ENCODE data around the gene IL12RB2.
A peak's percentile ranks its signal among the peaks of the same experiment; 100 is the strongest.

Gene IL12RB2

GRCh38 chr1:67335411-67335810, 27.7 kb downstream of the IL12RB2 start:
- H3K79me1 ChIP-seq (ENCODE audit: low read length), result no peaks in the 10 kb centered on the region

DNA sequence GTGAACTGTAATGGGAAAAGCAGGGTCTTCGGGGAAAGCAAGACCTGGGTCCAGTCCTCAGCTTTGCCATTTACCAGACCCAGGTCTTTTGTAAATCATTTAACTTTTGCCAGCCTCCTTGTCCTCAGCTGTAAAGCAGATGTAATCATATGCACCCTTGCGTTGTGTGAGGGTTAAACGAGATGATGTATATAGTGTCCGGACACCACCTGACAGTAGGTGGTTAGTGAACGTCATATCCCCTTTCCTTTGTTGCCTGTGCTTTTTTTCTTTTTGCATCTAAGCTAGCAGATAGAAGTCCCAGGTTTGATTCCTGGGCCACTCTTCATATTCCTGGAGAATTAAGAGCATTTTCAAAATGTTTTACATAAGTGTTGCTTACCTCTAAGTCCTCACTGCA, 28.5 kb downstream of the IL12RB2 start:
- Histone ChIP-seq H3K79me2 (ENCODE audit: control insufficient read depth, insufficient read depth, low read length, poor library complexity) (no peaks in the 10 kb centered on the region), H4K91ac (ENCODE audit: low read depth, low read length) (no peak overlapping the region), H3K18ac (ENCODE audit: low read length) (no peak overlapping the region), H3K23ac (ENCODE audit: low read length) (no peak overlapping the region), H4K8ac (ENCODE audit: low read depth, low read length) (no peak overlapping the region), H3K9me3 (ENCODE audit: insufficient read depth, low read depth, low read length) (peaks cover 2% of the 10 kb centered on the region), H4K12ac (ENCODE audit: low read depth, low read length) (no peak overlapping the region), H3K27me3 (ENCODE audit: insufficient read depth, low read length) (no peaks in the 10 kb centered on the region), H3K36me3 (ENCODE audit: control insufficient read depth in 1 of 2, insufficient read depth in 2 of 2, low read length in 2 of 2) (no peaks in the 10 kb centered on the region), H2BK120ac (ENCODE audit: insufficient read depth, low read length, poor library complexity) (no peak overlapping the region), H2BK12ac (ENCODE audit: low read length) (no peak overlapping the region), H3K4me2 (ENCODE audit: low read length) (no peak overlapping the region), H3K4me1 (ENCODE audit: control insufficient read depth in 1 of 2, insufficient read depth in 2 of 2, low read length in 2 of 2) (no peaks in the 10 kb centered on the region), H2AK5ac (ENCODE audit: low read length) (no peak overlapping the region), H3K9ac (ENCODE audit: low read length) (no peak overlapping the region), H3K4me3 (ENCODE audit: low read depth, low read length) (no peak overlapping the region), H3K27ac (ENCODE audit: low read depth, low read length) (no peak overlapping the region), H2AFZ (ENCODE audit: insufficient read depth, low read length, poor library complexity) (no peak overlapping the region), H2BK5ac (ENCODE audit: low read depth, low read length, poor library complexity) (no peak overlapping the region), H3K79me1 (ENCODE audit: low read length) (no peaks in the 10 kb centered on the region), H3K14ac (ENCODE audit: low read length) (no peak overlapping the region), H3K4ac (ENCODE audit: low read depth, low read length) (no peak overlapping the region)
- WGBS (ENCODE audit: extremely low coverage, insufficient coverage, insufficient read length), result no CpG with 5 or more reads among the region's 5 CpGs
- no peak for DNase-seq

More at GRCh38 chr1:67335411-67335810, 27.7 kb downstream of the IL12RB2 start:
- Histone ChIP-seq H4K91ac (ENCODE audit: low read depth, low read length) (no peak overlapping the region), H3K9me3 (ENCODE audit: insufficient read depth, low read depth, low read length) (peaks cover 2% of the 10 kb centered on the region), H2BK12ac (ENCODE audit: low read length) (no peak overlapping the region), H3K4ac (ENCODE audit: low read depth, low read length) (no peak overlapping the region), H2AFZ (ENCODE audit: insufficient read depth, low read length, poor library complexity) (no peak overlapping the region), H2AK5ac (ENCODE audit: low read length) (no peak overlapping the region), H3K27ac (ENCODE audit: low read depth, low read length) (no peak overlapping the region), H2BK5ac (ENCODE audit: low read depth, low read length, poor library complexity) (no peak overlapping the region), H3K14ac (ENCODE audit: low read length) (no peak overlapping the region), H2BK120ac (ENCODE audit: insufficient read depth, low read length, poor library complexity) (no peak overlapping the region), H3K36me3 (ENCODE audit: control insufficient read depth in 1 of 2, insufficient read depth in 2 of 2, low read length in 2 of 2) (no peaks in the 10 kb centered on the region), H3K4me3 (ENCODE audit: low read depth, low read length) (no peak overlapping the region), H3K9ac (ENCODE audit: low read length) (no peak overlapping the region), H4K12ac (ENCODE audit: low read depth, low read length) (no peak overlapping the region), H3K4me2 (ENCODE audit: low read length) (no peak overlapping the region), H3K79me2 (ENCODE audit: control insufficient read depth, insufficient read depth, low read length, poor library complexity) (no peaks in the 10 kb centered on the region), H3K18ac (ENCODE audit: low read length) (no peak overlapping the region), H3K23ac (ENCODE audit: low read length) (no peak overlapping the region), H4K8ac (ENCODE audit: low read depth, low read length) (no peak overlapping the region), H3K27me3 (ENCODE audit: insufficient read depth, low read length) (no peaks in the 10 kb centered on the region), H3K4me1 (ENCODE audit: control insufficient read depth in 1 of 2, insufficient read depth in 2 of 2, low read length in 2 of 2) (no peaks in the 10 kb centered on the region)
- WGBS (ENCODE audit: extremely low coverage, insufficient coverage, insufficient read length), result no CpG with 5 or more reads among the region's 1 CpG
- no peak for DNase-seq

- no peak overlapping the region for H2BK120ac ChIP-seq (ENCODE audit: insufficient read depth, low read length, poor library complexity)
- no peak overlapping the region for H4K8ac ChIP-seq (ENCODE audit: low read depth, low read length)
- no peak overlapping the region for H3K27ac ChIP-seq (ENCODE audit: low read depth, low read length)
- no peak overlapping the region for H3K9ac ChIP-seq (ENCODE audit: low read length)
- no peak for DNase-seq
- H2BK12ac ChIP-seq (ENCODE audit: low read length), result no peak overlapping the region
- no peaks in the 10 kb centered on the region for H3K79me1 ChIP-seq (ENCODE audit: low read length)
- H4K12ac ChIP-seq (ENCODE audit: low read depth, low read length), result no peak overlapping the region
- no peaks in the 10 kb centered on the region for H3K79me2 ChIP-seq (ENCODE audit: control insufficient read depth, insufficient read depth, low read length, poor library complexity)
- WGBS (ENCODE audit: extremely low coverage, insufficient coverage, insufficient read length), result no CpG with 5 or more reads among the region's 6 CpGs
- H3K4me1 ChIP-seq (ENCODE audit: control insufficient read depth in 1 of 2, insufficient read depth in 2 of 2, low read length in 2 of 2), result no peaks in the 10 kb centered on the region
- H3K4me3 ChIP-seq (ENCODE audit: low read depth, low read length), result no peak overlapping the region
- no peak overlapping the region for H3K4ac ChIP-seq (ENCODE audit: low read depth, low read length)
- no peak overlapping the region for H2AK5ac ChIP-seq (ENCODE audit: low read length)
- H3K18ac ChIP-seq (ENCODE audit: low read length), result no peak overlapping the region
- no peak overlapping the region for H3K4me2 ChIP-seq (ENCODE audit: low read length)
- no peaks in the 10 kb centered on the region for H3K36me3 ChIP-seq (ENCODE audit: control insufficient read depth in 1 of 2, insufficient read depth in 2 of 2, low read length in 2 of 2)
- H2BK5ac ChIP-seq (ENCODE audit: low read depth, low read length, poor library complexity), result no peak overlapping the region
- H2AFZ ChIP-seq (ENCODE audit: insufficient read depth, low read length, poor library complexity), result no peak overlapping the region
- H3K27me3 ChIP-seq (ENCODE audit: insufficient read depth, low read length), result no peaks in the 10 kb centered on the region
- no peak overlapping the region for H3K23ac ChIP-seq (ENCODE audit: low read length)
- peaks cover 2% of the 10 kb centered on the region for H3K9me3 ChIP-seq (ENCODE audit: insufficient read depth, low read depth, low read length)
- H3K14ac ChIP-seq (ENCODE audit: low read length), result no peak overlapping the region
- H4K91ac ChIP-seq (ENCODE audit: low read depth, low read length), result no peak overlapping the region
Measured at GRCh38 chr1:67336783-67337182, 29.1 kb downstream of the IL12RB2 start.

GRCh38 chr1:67338642-67339041, 31.0 kb downstream of the IL12RB2 start:
- no peaks in the 10 kb centered on the region for H3K79me1 ChIP-seq (ENCODE audit: low read length)
- no peak overlapping the region for H3K18ac ChIP-seq (ENCODE audit: low read length)
- H3K9ac ChIP-seq (ENCODE audit: low read length), result no peak overlapping the region
- H2BK12ac ChIP-seq (ENCODE audit: low read length), result no peak overlapping the region
- H3K27ac ChIP-seq (ENCODE audit: low read depth, low read length), result no peak overlapping the region
- no peaks in the 10 kb centered on the region for H3K36me3 ChIP-seq (ENCODE audit: control insufficient read depth in 1 of 2, insufficient read depth in 2 of 2, low read length in 2 of 2)
- no peak overlapping the region for H3K4ac ChIP-seq (ENCODE audit: low read depth, low read length)
- no peak overlapping the region for H2BK5ac ChIP-seq (ENCODE audit: low read depth, low read length, poor library complexity)
- H2AK5ac ChIP-seq (ENCODE audit: low read length), result no peak overlapping the region
- H3K4me2 ChIP-seq (ENCODE audit: low read length), result no peak overlapping the region
- H3K4me3 ChIP-seq (ENCODE audit: low read depth, low read length), result no peak overlapping the region
- H3K23ac ChIP-seq (ENCODE audit: low read length), result no peak overlapping the region
- no peak overlapping the region for H4K12ac ChIP-seq (ENCODE audit: low read depth, low read length)
- H3K79me2 ChIP-seq (ENCODE audit: control insufficient read depth, insufficient read depth, low read length, poor library complexity), result no peaks in the 10 kb centered on the region
- H3K9me3 ChIP-seq (ENCODE audit: insufficient read depth, low read depth, low read length), result peaks cover 2% of the 10 kb centered on the region
- no CpG with 5 or more reads among the region's 3 CpGs for WGBS (ENCODE audit: extremely low coverage, insufficient coverage, insufficient read length)
- H4K8ac ChIP-seq (ENCODE audit: low read depth, low read length), result no peak overlapping the region
- no peak overlapping the region for H2BK120ac ChIP-seq (ENCODE audit: insufficient read depth, low read length, poor library complexity)
- DNase-seq, result peak in 1 of 2 donors; percentile 18
- H4K91ac ChIP-seq (ENCODE audit: low read depth, low read length), result no peak overlapping the region
- H3K27me3 ChIP-seq (ENCODE audit: insufficient read depth, low read length), result no peaks in the 10 kb centered on the region
- H3K4me1 ChIP-seq (ENCODE audit: control insufficient read depth in 1 of 2, insufficient read depth in 2 of 2, low read length in 2 of 2), result no peaks in the 10 kb centered on the region
- no peak overlapping the region for H2AFZ ChIP-seq (ENCODE audit: insufficient read depth, low read length, poor library complexity)
- no peak overlapping the region for H3K14ac ChIP-seq (ENCODE audit: low read length)
